Medulla oblongata (tissue), 1 donor: ENCODE results near the gene CRELD2.
A peak's percentile ranks its signal among the peaks of the same experiment; 100 is the strongest.
"Not testable (repeated sequence)": the region's sequence is repeated elsewhere in the genome, so short reads cannot be mapped to it uniquely, and the experiment has no call there.

Source experiments
- DNase-seq: peaks from one replicate; pipeline ENCODE4 v3.0.0-alpha.2; 2015; ENCODE audit errors: extremely low spot score

The CRELD2 gene

DNA sequence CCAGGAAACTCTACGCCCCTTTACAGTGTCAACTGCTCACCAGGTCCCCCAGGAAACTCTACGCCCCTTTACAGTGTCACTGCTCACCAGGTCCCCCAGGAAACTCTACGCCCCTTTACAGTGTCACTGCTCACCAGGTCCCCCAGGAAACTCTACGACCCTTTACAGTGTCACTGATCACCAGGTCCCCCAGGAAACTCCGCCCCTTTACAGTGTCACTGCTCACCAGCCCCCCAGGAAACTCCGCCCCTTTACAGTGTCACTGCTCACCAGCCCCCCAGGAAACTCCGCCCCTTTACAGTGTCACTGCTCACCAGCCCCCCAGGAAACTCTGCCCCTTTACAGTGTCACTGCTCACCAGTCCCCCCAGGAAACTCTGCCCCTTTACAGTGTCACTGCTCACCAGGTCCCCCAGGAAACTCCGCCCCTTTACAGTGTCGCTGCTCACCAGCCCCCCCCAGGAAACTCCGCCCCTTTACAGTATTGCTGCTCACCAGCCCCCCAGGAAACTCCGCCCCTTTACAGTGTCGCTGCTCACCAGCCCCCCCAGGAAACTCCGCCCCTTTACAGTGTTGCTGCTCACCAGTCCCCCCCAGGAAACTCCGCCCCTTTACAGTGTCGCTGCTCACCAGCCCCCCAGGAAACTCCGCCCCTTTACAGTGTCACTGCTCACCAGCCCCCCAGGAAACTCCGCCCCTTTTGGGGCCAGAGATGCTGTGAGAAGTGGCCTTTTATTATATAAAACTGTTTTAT lies 26.8 kb downstream of the CRELD2 start:
- DNase-seq: not testable (repeated sequence)

- no peak for DNase-seq
Measured at GRCh38 chr22:49946612-49947295, 28.3 kb downstream of the CRELD2 start.

- DNase-seq: no peak
Measured at GRCh38 chr22:49947296-49947622, 28.8 kb downstream of the CRELD2 start.

GRCh38 chr22:49948116-49948957 lies 29.9 kb downstream of the CRELD2 start:
- DNase-seq: no peak

GRCh38 chr22:49948958-49949913 lies 30.8 kb downstream of the CRELD2 start:
- DNase-seq: no peak

DNA sequence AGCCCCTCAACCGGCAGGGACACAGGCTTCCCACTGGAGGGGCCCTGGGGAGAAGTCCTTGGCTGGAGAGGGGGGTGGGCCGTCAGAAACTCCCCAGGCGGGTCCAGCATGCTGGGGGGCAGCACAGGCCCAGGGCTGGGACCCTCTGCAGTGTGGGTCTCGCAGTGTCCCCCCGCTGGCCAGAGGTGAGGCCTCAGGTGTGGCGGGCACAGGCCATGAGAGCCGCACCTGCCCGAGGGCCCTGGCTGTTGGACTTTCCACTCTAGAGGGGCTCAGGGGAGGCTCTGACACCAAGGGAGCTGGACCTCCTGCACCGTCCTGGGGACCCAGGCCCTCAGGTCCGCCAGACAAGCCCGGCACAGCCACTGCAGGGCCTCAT lies 31.5 kb downstream of the CRELD2 start:
- DNase-seq: no peak

GRCh38 chr22:49950396-49950994 lies 32.1 kb downstream of the CRELD2 start:
- DNase-seq: no peak

GRCh38 chr22:49951000-49951677 lies 32.7 kb downstream of the CRELD2 start:
- no peak for DNase-seq

- no peak for DNase-seq
Measured at GRCh38 chr22:49951678-49951985, 33.2 kb downstream of the CRELD2 start.

DNA sequence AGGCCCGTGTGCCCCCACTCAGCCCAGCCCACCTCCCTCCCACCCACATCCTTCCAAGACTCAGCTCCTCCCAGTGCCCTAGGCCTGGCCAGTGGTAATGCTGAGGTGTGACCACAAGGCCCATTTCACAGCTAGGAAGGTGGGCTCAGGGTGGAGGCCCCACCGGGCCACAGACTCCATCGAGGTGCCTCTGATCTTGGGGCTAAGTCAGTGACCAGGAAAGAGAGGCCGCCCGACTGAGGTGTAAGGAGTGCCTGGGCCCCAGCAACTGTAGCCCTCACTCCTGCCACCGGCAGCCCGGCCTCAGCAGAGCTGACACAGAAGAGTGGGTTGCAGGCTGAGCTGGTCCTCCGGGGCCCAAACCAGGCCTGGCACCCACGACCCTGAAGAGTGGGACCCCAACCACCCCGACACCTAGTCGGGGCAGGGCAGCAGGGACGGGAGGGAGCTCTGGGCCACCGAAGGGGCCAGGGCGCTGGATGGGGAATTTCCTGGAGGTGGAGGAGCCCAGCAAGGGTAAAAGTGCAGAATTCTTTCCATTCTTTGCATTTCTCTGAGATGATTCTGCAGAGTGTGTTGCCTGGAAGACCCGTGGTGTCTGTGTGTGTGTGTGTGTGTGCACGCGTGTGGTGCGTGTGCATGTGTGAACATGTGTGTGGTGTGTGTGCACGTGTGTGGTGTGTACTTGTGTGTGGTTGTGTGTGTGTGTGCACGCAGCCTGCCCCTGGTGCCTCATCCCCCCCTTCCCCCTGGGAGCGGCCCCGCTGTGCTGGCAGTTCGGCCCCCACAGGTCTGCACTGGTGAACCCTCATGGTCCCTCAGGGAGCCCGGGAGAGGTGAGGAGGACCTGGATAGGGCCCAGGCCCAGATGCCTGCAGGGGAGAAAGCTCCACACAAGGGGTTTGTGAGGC lies 33.8 kb downstream of the CRELD2 start:
- no peak for DNase-seq

DNA sequence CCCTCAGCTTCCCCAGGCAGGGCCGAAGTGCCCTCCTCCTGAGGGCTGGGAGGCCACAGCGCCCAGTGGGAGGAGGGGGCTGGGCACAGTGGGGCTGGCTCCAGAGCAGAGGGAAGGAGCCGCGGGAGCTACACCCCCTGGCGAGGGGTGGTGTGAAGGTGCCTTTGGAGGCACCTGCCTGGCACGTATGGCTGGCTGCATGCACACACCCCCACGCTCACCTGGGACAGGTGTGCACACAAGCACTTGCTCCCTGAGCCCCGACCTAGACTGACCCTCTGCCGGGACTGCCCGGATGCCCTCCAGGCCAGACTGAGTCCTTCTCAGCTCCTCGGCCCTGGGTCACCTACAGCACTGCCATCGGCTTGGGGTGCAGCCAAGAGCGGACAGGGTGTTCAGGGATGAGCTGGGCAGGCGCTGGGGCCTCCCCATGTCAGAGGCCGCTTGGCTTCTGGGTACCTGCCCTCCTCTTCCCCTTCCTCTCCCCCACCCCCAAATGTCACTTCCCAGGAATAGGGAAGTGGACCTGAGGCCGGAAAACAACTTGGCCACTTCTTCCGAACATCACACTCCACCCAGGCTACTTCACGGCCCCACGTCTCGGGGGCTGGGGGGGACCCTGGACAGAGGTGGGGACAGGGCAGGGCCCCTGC lies 34.7 kb downstream of the CRELD2 start:
- DNase-seq: no peak

DNA sequence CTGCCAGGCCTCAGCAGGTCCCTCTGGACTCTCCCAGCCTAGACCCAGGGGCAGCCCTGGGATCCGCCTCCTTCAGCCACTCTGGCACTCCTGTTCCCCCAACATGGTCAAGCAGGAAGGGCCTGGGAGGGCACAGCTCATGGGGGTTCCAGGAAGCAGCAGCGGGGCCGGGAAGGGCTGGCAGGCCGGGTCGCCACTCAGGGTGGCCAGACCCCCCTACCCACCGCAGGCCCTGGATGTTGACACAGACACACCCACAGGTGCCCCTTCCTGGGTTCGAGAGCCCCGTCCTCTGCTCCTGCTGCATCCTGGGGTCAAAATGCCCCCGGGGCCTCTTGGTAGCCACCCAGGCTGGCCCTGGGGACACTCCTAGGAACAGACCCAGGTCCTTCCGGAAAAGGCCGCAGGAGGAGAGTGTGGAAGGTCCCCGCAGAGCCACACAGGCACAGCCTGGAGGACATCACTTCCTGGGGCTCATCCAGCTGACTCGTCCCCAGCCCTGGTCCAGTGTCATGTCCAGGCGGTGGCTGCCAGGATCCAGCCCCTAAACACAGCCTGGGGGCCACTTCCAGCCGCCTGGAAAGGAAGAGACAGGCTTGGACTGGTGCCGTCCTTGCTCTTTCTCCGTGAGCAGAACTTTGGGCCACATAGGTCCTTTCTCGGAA lies 35.4 kb downstream of the CRELD2 start:
- no peak for DNase-seq

GRCh38 chr22:49954354-49954753 lies 35.9 kb downstream of the CRELD2 start:
- DNase-seq: peak; percentile 60

GRCh38 chr22:49954991-49955580 lies 36.7 kb downstream of the CRELD2 start:
- DNase-seq: no peak

GRCh38 chr22:49955581-49956417 lies 37.4 kb downstream of the CRELD2 start:
- no peak for DNase-seq

- DNase-seq: no peak
Measured at GRCh38 chr22:49956418-49956770, 38.0 kb downstream of the CRELD2 start.
